Activated naive CD8-positive, alpha-beta T cell treated with anti-CD3 and anti-CD28 coated beads, Interleukin-2, amount 50 U/mL, for 24 hours (primary cell): ENCODE data around the gene PRUNE2.

Source experiments
- ATAC-seq: fragments of 150-1000 bp; cut with Tn5 transposase; one replicate; pipeline ENCODE4 v1.10.0; 2021
- DNase-seq: peaks from one replicate; pipeline ENCODE4 v3.0.0; 2021
- H3K27ac Mint-ChIP-seq: one replicate; pipeline ENCODE4 v1.8.0; 2021; ENCODE audit warnings: mild to moderate bottlenecking, mixed read lengths
- H3K27me3 Mint-ChIP-seq: one replicate; pipeline ENCODE4 v1.8.0; 2021; ENCODE audit warnings: mixed read lengths
- H3K36me3 Mint-ChIP-seq: one replicate; pipeline ENCODE4 v1.8.0; 2021; ENCODE audit warnings: low read depth, mixed read lengths
- H3K4me1 Mint-ChIP-seq: one replicate; pipeline ENCODE4 v1.8.0; 2021; ENCODE audit warnings: mixed read lengths
- H3K4me3 Mint-ChIP-seq: one replicate; pipeline ENCODE4 v1.8.0; 2021; ENCODE audit warnings: mild to moderate bottlenecking, moderate library complexity, mixed read lengths
- H3K9me3 Mint-ChIP-seq: one replicate; pipeline ENCODE4 v1.8.0; 2021; ENCODE audit warnings: mixed read lengths

The PRUNE2 gene

DNA sequence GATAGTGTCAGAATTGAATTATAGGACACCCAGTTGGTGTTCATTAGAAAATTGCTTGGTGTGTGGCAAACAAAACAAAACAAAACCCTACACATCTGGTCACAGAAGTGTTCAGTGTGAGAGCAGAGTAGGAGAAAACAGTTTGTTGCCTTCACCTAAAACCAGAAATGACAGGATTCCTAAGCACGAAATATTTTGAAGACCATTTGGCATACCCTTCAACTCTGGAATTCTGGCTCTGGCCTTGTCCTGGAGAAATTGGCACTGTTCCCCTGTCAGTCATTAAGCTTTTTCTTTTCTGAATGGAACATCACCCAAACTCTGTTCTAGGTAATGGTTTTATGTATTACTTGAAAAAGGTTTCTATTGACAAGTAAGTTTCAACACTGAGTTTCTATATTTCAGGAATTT is 251.9 kb downstream of the PRUNE2 start:
- Mint-ChIP-seq H3K27ac (no peak overlapping the region), H3K9me3 (no peaks in the 10 kb centered on the region), H3K4me3 (no peak overlapping the region), H3K27me3 (no peaks in the 10 kb centered on the region), H3K4me1 (peaks cover 47% of the 10 kb centered on the region), H3K36me3 (no peaks in the 10 kb centered on the region)
- no peak for DNase-seq
- ATAC-seq: no peak

DNA sequence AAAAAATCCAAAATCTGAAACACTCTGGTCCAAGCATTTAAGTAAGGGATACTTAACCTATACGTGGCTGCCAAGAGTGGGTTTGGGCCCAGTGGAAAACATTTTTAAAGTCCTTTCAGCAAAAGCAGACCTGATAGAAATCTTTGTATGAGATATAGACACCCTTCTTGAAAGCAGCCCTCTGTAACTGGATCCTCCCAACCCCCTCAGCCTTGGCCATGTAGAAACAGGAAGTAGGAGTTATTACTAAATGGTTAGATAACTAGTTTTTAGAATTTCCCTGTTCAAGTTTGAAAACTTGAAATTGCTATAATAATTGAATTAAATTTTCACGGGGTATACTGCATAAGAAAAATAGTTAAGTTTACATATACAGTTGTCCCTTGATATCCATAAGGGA is 253.0 kb downstream of the PRUNE2 start:
- no peaks in the 10 kb centered on the region for H3K36me3 Mint-ChIP-seq
- H3K9me3 Mint-ChIP-seq: no peaks in the 10 kb centered on the region
- H3K4me1 Mint-ChIP-seq: peaks cover 43% of the 10 kb centered on the region
- no peak overlapping the region for H3K27ac Mint-ChIP-seq
- H3K27me3 Mint-ChIP-seq: no peaks in the 10 kb centered on the region
- no peak overlapping the region for H3K4me3 Mint-ChIP-seq
- no peak for ATAC-seq
- no peak for DNase-seq

DNA sequence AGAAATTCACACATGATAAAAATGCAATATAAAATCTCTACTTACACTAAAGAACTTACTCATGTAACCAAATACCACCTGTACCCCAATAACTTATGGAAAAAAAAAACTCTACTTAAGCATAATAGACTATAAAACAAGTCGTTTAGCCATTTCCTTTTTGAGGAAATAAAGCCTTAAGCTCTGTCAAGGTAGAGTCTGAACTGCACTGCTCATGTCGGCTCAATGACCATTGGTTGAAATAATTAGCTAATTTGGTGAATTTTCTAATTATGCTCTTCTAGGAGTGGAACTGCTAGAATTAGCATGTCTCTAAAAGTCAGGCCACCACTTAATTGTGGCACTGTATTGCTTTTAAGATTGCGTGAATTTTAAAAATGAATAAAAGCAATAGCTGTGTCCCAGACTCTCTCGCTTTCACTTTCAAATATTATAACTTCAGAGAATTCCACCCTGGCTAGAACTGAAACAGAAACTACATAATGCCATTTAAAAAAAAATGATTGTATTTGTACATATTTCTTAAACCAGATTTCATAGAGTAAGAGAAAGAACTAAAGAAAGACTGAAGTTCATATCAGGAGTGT is 254.7 kb downstream of the PRUNE2 start:
- Mint-ChIP-seq H3K4me1 (peaks cover 39% of the 10 kb centered on the region), H3K27me3 (no peaks in the 10 kb centered on the region), H3K4me3 (peak overlapping the region; percentile 61), H3K9me3 (no peaks in the 10 kb centered on the region), H3K36me3 (no peaks in the 10 kb centered on the region), H3K27ac (peak overlapping the region; percentile 67)
- ATAC-seq (peak; percentile 65), DNase-seq (no peak)

DNA sequence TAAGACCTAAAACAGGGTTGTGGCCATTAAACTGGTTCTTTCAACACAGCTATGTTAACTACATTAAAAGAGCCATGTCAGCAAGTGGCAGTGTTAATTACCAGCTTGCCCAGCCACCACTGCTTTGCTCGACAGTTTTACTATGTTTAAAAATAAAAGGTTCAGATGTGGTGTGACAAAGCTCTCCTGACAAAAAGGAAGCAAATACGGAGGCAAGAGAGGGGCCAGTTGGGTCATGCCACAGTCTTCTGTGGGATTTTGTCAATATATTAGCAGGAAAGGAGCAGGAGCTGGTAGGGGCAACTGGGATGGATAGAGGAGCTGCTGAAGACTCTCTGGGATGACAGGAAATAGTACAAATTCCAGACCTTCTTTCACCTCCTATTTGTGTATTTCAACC is 255.2 kb downstream of the PRUNE2 start:
- Mint-ChIP-seq H3K9me3 (no peaks in the 10 kb centered on the region), H3K4me1 (peaks cover 34% of the 10 kb centered on the region), H3K27ac (peak overlapping the region; percentile 67), H3K27me3 (no peaks in the 10 kb centered on the region), H3K36me3 (no peaks in the 10 kb centered on the region), H3K4me3 (peak overlapping the region; percentile 61)
- DNase-seq (no peak), ATAC-seq (no peak)

DNA sequence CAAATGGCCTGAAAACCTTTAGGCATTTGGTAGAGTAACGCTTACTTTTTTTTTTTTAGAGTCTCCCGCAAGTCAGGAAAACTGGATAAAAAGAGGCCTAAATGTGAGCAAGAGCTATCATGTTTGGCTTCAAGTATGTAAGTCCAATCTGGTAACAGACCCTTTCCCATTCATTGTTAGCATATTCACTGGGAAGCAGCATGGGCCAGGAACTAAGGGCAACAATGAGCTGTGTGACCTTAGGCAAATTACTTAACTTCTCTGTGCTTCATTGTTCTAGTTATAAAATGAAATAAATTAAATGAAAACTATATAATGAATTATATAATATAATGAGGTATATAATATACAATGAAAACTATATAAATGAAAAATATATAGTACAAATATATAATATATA is 256.0 kb downstream of the PRUNE2 start:
- H3K27me3 Mint-ChIP-seq: no peaks in the 10 kb centered on the region
- H3K36me3 Mint-ChIP-seq: no peaks in the 10 kb centered on the region
- H3K27ac Mint-ChIP-seq: no peak overlapping the region
- H3K4me1 Mint-ChIP-seq: peaks cover 27% of the 10 kb centered on the region
- H3K9me3 Mint-ChIP-seq: no peaks in the 10 kb centered on the region
- DNase-seq (no peak), ATAC-seq (no peak)
- no peak overlapping the region for H3K4me3 Mint-ChIP-seq

DNA sequence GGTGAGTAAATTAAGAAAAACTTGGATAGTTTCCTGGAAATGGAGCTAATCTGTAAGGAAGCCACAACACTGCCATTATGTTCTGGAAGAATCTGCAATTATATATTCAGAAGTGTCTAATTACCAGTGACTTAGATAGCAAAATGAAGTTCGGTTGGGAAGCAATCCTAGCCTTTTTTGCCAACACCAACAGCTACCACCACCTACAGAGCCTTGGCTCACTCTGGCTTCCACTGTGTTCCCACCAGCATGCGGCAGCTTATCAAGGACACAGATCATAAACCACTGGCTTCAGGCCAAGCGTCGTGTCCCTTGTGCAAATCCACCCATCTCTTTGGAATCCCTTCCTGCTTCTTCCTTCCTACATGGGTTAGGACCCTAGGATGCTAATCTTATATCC is 259.7 kb downstream of the PRUNE2 start:
- H3K27me3 Mint-ChIP-seq: no peaks in the 10 kb centered on the region
- DNase-seq (no peak), ATAC-seq (no peak)
- H3K4me3 Mint-ChIP-seq: no peak overlapping the region
- peaks cover 18% of the 10 kb centered on the region for H3K4me1 Mint-ChIP-seq
- no peaks in the 10 kb centered on the region for H3K9me3 Mint-ChIP-seq
- H3K36me3 Mint-ChIP-seq: no peaks in the 10 kb centered on the region
- H3K27ac Mint-ChIP-seq: no peak overlapping the region

DNA sequence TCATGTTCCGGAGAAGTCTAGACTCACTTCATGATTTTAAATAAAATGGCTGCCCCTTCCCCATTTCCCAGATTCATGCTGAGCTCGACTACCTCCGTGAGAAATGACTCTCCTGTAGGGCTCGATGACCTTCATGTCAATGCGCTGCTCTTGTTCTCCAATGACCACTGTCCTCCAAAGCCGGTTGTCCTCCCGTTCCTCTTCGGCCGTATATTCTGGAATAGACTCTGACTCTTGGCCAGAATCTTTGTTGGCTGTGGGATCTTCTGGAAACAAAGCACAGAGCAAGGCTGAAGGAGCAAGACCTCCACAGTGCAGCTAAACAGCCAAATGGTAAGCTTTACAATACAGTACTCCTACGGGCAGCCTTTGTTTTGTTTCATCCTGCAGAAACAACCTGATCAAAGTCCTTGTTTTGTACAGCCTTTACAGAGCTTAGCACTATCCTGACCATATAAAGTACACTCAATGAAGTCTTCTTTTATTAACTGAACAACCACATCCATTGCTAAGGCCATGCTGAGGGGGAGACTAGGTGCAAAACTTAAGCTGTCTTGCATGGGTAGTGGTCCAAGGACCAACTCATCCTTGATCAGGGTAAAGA is 261.2 kb downstream of the PRUNE2 start:
- Mint-ChIP-seq H3K4me3 (no peak overlapping the region), H3K27me3 (no peaks in the 10 kb centered on the region), H3K9me3 (no peaks in the 10 kb centered on the region), H3K36me3 (no peaks in the 10 kb centered on the region), H3K27ac (no peak overlapping the region), H3K4me1 (peaks cover 8% of the 10 kb centered on the region)
- ATAC-seq (no peak), DNase-seq (no peak)

DNA sequence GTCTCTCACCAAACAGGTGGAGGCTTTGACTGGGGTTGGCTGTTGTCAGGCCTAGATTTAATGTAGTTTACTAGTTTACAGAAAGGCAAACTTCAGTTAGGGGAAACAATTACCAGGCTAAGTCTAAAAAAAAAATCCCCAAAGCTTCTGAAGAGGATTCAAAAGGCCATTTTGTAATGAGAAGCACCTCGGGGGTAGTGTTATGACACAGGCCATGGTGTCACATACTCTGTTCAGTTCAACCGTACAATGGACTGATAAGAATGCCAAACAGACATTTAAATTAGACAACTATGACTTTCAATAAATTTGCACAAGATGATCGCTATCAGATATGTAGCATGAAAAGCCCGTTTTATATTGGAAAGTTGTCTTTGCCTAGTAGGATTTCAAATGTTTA is 261.7 kb downstream of the PRUNE2 start:
- H3K36me3 Mint-ChIP-seq: no peaks in the 10 kb centered on the region
- no peak overlapping the region for H3K27ac Mint-ChIP-seq
- no peaks in the 10 kb centered on the region for H3K9me3 Mint-ChIP-seq
- ATAC-seq: no peak
- no peaks in the 10 kb centered on the region for H3K27me3 Mint-ChIP-seq
- no peak for DNase-seq
- no peak overlapping the region for H3K4me3 Mint-ChIP-seq
- peaks cover 8% of the 10 kb centered on the region for H3K4me1 Mint-ChIP-seq

DNA sequence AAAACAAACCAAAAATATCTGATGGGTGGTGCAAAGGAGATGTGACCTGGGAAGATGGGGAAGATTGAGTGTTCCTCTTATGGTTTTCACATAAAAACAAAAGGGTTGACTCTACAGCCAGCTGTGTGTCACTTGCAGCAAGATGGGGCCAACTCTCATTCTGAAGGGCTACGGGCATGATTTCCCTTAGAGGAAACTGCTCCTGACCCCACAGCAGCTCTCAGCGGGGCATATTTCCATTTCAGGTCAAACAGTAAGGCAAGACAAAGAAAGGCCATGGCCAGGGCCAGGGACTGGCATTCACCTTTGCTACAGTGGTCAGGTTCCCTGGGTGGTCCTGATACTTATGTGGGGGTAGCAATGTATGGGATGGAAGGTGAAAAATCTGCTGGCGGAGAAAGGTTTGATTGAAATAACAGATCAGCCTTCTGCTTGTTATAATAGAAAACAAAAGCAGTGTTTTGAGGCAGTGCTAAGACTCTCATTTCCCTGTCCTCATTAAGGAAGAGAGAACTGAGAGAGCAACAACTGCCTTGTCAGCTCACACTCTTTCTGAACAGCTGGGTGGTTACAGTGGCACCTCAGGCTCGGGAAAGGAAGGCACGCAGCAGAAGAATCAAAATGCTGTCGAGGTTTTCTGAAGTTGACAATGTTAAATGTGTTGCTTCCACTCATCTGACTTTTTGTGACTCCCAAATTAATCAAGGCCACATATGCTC is 262.4 kb downstream of the PRUNE2 start:
- Mint-ChIP-seq H3K36me3 (no peaks in the 10 kb centered on the region), H3K4me3 (no peak overlapping the region), H3K4me1 (peaks cover 8% of the 10 kb centered on the region), H3K27me3 (no peaks in the 10 kb centered on the region), H3K9me3 (no peaks in the 10 kb centered on the region), H3K27ac (peak overlapping the region; percentile 33)
- ATAC-seq: no peak
- DNase-seq: no peak

DNA sequence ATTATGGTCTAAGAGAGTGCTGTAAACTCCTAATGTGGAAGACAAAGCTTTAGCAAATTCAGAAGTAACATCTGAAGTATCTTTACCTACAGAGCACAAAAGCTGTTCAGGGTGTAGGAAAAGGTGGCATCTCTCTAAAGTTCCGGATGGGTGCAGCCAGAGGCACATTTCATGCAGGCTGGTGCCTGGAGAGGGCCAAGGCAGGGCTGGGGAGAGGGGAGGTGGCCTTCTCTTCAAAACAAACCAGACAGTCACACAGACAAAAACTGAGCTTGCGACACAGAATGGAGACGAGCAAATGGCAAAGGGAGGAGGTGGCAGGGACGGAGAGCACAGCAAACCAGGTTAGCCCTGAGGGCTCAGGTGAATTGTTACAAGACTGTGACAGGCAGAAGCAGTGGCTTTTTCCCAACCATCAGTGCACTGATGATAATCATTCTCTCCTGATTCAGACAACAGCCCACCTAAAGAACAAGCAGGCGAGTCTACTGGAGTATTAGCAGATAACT is 263.2 kb downstream of the PRUNE2 start:
- Mint-ChIP-seq H3K27ac (no peak overlapping the region), H3K9me3 (no peaks in the 10 kb centered on the region), H3K4me3 (no peak overlapping the region), H3K4me1 (peaks cover 11% of the 10 kb centered on the region), H3K27me3 (no peaks in the 10 kb centered on the region), H3K36me3 (no peaks in the 10 kb centered on the region)
- ATAC-seq: no peak
- DNase-seq: no peak

DNA sequence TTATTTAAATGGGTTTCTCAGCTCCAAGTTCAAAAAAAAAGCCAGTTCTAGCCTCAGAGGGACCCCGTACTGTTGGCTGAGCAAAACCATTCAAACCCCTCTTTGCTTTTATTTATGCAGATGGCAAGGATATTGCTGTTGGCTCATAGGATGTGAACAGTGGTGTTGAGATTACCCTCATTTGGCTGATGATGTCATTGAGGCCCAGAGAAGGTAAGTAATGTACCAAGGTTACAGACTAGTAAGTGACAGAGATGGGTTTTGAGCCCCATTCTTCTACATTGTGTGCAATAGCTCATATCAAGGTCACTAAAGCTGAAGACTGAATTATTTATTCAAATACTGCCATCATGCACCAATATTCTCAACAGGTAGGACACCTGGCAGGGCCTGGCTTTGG is 263.8 kb downstream of the PRUNE2 start:
- Mint-ChIP-seq H3K9me3 (no peaks in the 10 kb centered on the region), H3K27ac (no peak overlapping the region), H3K4me3 (no peak overlapping the region), H3K4me1 (peaks cover 16% of the 10 kb centered on the region), H3K36me3 (no peaks in the 10 kb centered on the region), H3K27me3 (no peaks in the 10 kb centered on the region)
- no peak for ATAC-seq
- no peak for DNase-seq

DNA sequence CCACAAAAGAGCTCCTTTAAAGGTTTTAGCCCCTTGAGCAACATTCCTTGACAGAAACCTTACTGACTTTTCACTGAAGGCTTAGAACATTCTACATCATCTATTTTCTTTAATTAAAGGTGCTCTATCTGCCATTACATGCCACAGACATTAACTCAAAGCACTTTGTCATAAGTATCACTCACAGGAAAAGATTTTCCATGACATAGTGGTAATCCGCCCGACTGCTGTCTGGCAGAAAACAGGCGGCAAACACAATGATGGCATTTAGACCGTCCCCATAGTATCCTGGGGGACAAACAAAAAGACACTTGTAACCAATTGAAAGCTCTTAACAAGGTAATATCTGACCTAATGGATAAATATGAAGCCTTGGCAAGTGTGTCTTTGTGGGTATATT is 267.9 kb downstream of the PRUNE2 start:
- Mint-ChIP-seq H3K4me3 (no peak overlapping the region), H3K4me1 (peaks cover 10% of the 10 kb centered on the region), H3K9me3 (no peaks in the 10 kb centered on the region), H3K36me3 (no peaks in the 10 kb centered on the region), H3K27me3 (no peaks in the 10 kb centered on the region), H3K27ac (no peak overlapping the region)
- ATAC-seq: no peak
- no peak for DNase-seq

DNA sequence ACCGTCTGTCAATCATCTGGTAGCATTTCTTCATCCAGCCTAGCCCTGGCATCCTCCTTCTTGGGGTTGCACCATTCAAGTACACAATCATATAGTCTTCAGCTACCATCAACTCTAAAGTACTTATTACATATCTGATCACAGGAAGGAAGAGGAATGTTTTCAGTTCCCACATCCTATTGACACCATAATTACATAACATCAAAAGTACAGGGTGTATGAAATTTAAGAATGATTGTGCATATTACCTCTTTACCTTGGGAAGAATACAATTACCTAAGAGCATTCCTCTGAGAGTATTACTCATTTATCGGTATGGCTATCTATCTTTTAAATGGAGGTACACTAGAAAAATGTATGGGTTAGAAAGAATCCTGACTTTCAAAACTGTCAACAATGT is 268.5 kb downstream of the PRUNE2 start:
- Mint-ChIP-seq H3K36me3 (no peaks in the 10 kb centered on the region), H3K27ac (no peak overlapping the region), H3K4me3 (no peak overlapping the region), H3K27me3 (no peaks in the 10 kb centered on the region), H3K9me3 (no peaks in the 10 kb centered on the region), H3K4me1 (peaks cover 8% of the 10 kb centered on the region)
- DNase-seq (no peak), ATAC-seq (no peak)

DNA sequence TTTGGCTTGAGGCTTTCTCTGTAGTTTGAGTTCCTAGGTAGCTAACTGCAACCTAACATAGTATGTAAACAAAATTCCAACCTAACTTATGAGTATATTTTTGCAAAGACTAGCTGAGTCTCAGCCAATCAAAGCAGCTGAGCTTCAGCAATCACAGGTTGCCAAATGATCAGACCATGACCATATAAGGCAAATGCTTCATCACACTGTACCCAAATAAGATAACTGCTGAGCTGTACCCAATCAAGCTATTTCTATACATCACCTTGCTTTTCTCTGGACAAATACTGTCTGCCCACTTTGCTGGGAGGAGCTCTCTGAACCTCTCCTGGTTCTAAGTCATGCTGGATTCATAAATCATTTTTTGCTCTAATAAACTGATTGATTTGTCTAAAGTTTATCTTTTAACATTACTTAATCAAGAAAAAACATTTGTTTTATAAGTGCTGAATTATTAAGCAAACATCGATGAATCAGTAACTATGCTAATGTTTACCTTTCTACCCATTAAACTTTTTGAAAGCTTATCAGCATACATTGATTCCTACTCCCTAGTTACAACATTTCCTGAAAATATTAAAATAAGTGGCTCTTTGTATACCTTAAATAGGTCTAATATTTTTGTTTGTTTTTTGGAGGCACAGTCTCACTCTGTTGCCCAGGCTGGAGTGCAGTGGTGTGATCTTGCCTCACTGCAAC is 271.4 kb downstream of the PRUNE2 start:
- H3K9me3 Mint-ChIP-seq: no peaks in the 10 kb centered on the region
- H3K4me3 Mint-ChIP-seq: no peak overlapping the region
- DNase-seq (no peak), ATAC-seq (no peak)
- H3K36me3 Mint-ChIP-seq: no peaks in the 10 kb centered on the region
- peaks cover 16% of the 10 kb centered on the region for H3K4me1 Mint-ChIP-seq
- H3K27me3 Mint-ChIP-seq: no peaks in the 10 kb centered on the region
- H3K27ac Mint-ChIP-seq: no peak overlapping the region

DNA sequence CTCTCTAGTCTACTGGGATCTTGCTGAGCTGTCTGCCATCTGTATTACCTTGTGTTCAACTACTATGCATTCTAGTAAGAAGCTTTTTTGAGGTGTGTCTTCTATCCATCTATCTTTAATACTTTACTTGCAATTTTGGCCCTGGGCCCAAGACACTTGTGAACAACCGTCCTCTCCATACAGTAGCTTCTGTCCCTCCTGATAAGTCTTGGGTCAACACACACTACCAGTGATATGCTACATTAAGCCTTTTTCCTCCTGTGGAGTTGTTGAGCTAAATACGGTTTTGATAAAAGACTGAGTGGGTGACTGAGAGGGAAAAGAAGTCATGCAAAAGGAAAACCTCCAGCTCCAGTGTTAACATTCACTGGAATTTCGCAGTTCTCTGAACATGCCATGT is 275.0 kb downstream of the PRUNE2 start:
- H3K36me3 Mint-ChIP-seq: no peaks in the 10 kb centered on the region
- H3K9me3 Mint-ChIP-seq: no peaks in the 10 kb centered on the region
- peaks cover 4% of the 10 kb centered on the region for H3K27me3 Mint-ChIP-seq
- ATAC-seq: no peak
- H3K4me3 Mint-ChIP-seq: no peak overlapping the region
- H3K27ac Mint-ChIP-seq: no peak overlapping the region
- peaks cover 10% of the 10 kb centered on the region for H3K4me1 Mint-ChIP-seq
- no peak for DNase-seq
